PFSK-1 (cell line): ENCODE results near the gene DMC1.

Experiments used
- FOXP2 ChIP-seq: optimal IDR thresholded peaks from 2 replicates; pipeline ENCODE3; 2011; ENCODE audit warnings: borderline replicate concordance, control low read depth, inconsistent platforms; ENCODE audit not compliant: insufficient read depth; ENCODE audit errors: extremely low read length, extremely low read depth
- POLR2AphosphoS5 ChIP-seq: IDR thresholded peaks from 2 replicates; pipeline ENCODE4 v1.6.1; 2012; ENCODE audit warnings: low read depth, mild to moderate bottlenecking, control low read depth, low read length, moderate library complexity
- SIN3A ChIP-seq: IDR thresholded peaks from 2 replicates; pipeline ENCODE4 v1.6.1; 2012; ENCODE audit warnings: mild to moderate bottlenecking, low read length, moderate library complexity, borderline replicate concordance; ENCODE audit not compliant: insufficient read depth
- TAF1 ChIP-seq: IDR thresholded peaks from 2 replicates; pipeline ENCODE4 v1.6.1; 2012; ENCODE audit warnings: low read length, control low read depth, borderline replicate concordance; ENCODE audit not compliant: insufficient read depth
- TF ChIP-seq, protein P1 (sequence below), 2 experiments: IDR thresholded peaks; 2 replicates each; pipeline versions ENCODE4 v1.6.1 to v1.8.0; 2011 to 2012; ENCODE audit warnings: low read depth in 2 of 2, low read length in 2 of 2, control low read depth in 1 of 2, inconsistent platforms in 1 of 2, mild to moderate bottlenecking in 1 of 2, moderate library complexity in 1 of 2; ENCODE audit not compliant: insufficient read depth in 1 of 2

DMC1 gene

GRCh38 chr22:38602166-38602565, 32.2 kb upstream of the DMC1 start:
- TF ChIP-seq POLR2AphosphoS5 (no peak), TAF1 (no peak), SIN3A (no peak), FOXP2 (no peak)
- TF ChIP-seq, protein P1, sequence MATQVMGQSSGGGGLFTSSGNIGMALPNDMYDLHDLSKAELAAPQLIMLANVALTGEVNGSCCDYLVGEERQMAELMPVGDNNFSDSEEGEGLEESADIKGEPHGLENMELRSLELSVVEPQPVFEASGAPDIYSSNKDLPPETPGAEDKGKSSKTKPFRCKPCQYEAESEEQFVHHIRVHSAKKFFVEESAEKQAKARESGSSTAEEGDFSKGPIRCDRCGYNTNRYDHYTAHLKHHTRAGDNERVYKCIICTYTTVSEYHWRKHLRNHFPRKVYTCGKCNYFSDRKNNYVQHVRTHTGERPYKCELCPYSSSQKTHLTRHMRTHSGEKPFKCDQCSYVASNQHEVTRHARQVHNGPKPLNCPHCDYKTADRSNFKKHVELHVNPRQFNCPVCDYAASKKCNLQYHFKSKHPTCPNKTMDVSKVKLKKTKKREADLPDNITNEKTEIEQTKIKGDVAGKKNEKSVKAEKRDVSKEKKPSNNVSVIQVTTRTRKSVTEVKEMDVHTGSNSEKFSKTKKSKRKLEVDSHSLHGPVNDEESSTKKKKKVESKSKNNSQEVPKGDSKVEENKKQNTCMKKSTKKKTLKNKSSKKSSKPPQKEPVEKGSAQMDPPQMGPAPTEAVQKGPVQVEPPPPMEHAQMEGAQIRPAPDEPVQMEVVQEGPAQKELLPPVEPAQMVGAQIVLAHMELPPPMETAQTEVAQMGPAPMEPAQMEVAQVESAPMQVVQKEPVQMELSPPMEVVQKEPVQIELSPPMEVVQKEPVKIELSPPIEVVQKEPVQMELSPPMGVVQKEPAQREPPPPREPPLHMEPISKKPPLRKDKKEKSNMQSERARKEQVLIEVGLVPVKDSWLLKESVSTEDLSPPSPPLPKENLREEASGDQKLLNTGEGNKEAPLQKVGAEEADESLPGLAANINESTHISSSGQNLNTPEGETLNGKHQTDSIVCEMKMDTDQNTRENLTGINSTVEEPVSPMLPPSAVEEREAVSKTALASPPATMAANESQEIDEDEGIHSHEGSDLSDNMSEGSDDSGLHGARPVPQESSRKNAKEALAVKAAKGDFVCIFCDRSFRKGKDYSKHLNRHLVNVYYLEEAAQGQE (IDR thresholded peaks at IDR 0.05; ENCODE audit: insufficient read depth in 1 of 2, low read depth in 2 of 2, low read length in 2 of 2), result no peak

GRCh38 chr22:38601221-38601764, 31.3 kb upstream of the DMC1 start:
- TF ChIP-seq FOXP2 (no peak), TAF1 (no peak), SIN3A (no peak), POLR2AphosphoS5 (no peak)
- TF ChIP-seq, protein P1 (IDR thresholded peaks at IDR 0.05; ENCODE audit: insufficient read depth in 1 of 2, low read depth in 2 of 2, low read length in 2 of 2), result no peak

- no peak for TF ChIP-seq SIN3A
- TF ChIP-seq, protein P1 (IDR thresholded peaks at IDR 0.05; ENCODE audit: insufficient read depth in 1 of 2, low read depth in 2 of 2, low read length in 2 of 2), result no peak
- TF ChIP-seq TAF1, result no peak
- TF ChIP-seq FOXP2, result no peak
Observed at GRCh38 chr22:38599466-38599865, 29.5 kb upstream of the DMC1 start.

- TF ChIP-seq FOXP2, result no peak
Observed at GRCh38 chr22:38578505-38578904, 8.5 kb upstream of the DMC1 start.

- no peak for TF ChIP-seq FOXP2
- TF ChIP-seq TAF1, result no peak
- no peak for TF ChIP-seq SIN3A
- TF ChIP-seq POLR2AphosphoS5, result no peak
- TF ChIP-seq, protein P1 (IDR thresholded peaks at IDR 0.05; ENCODE audit: insufficient read depth in 1 of 2, low read depth in 2 of 2, low read length in 2 of 2), result no peak
Observed at GRCh38 chr22:38572065-38572464, 2.1 kb upstream of the DMC1 start.
